Left ventricle myocardium inferior (tissue), 1 donor: ENCODE measurements around the gene RNASEH2B. TPM values are rescaled to one million over a fixed set of nuclear protein-coding genes. Genes with fewer than 3 reads are reported as not detected.

ENCODE experiments used
- DNase-seq: peaks from one replicate; pipeline ENCODE4 v3.0.0-alpha.2; 2020
- H3K27ac ChIP-seq: fragments of 200-600 bp; replicated peaks from 2 replicates; pipeline ENCODE4 v1.8.0; 2021
- H3K27me3 ChIP-seq: fragments of 200-600 bp; 2 replicates; pipeline ENCODE4 v1.8.0; 2021; ENCODE audit warnings: low read depth
- H3K36me3 ChIP-seq: fragments of 200-600 bp; 2 replicates; pipeline ENCODE4 v1.8.0; 2021
- H3K4me1 ChIP-seq: fragments of 200-600 bp; 2 replicates; pipeline ENCODE4 v1.8.0; 2021
- H3K4me3 ChIP-seq: fragments of 200-600 bp; 2 replicates; pipeline ENCODE4 v1.8.0; 2021; ENCODE audit warnings: mild to moderate bottlenecking, moderate library complexity
- H3K9me3 ChIP-seq: fragments of 200-600 bp; replicated peaks from 2 replicates; pipeline ENCODE4 v1.8.0; 2021
- CTCF ChIP-seq: fragments of 200-600 bp; IDR thresholded peaks from 2 replicates; pipeline ENCODE4 v1.8.0; 2021; ENCODE audit warnings: antibody characterized with exemption, mild to moderate bottlenecking, borderline replicate concordance
- intact Hi-C: fragments of 100-400 bp; cut with micrococcal nuclease; formaldehyde crosslinking; loops from one replicate; pipeline ENCODE4 v1.11.0; 2022
- total RNA-seq: library from RNA; stranded (reverse); fragmentation: NEBNext Ultra II Directional; extraction: Animal tissue kit (Norgen Biotek cat#: 25700); gene quantifications from one replicate; pipeline ENCODE4 v1.2.1, GENCODE V29; 2021
- donor health status: DM: no; HTN: yes; CAD: no; lungs with severe emphysema.

RNASEH2B gene
- total RNA-seq, 1 donor from 2014 or later: 42.7 TPM

GRCh38 chr13:50942630-50943311, 33.2 kb downstream of the RNASEH2B start:
- H3K27ac ChIP-seq: no peak overlapping the region
- peaks cover 48% of the 10 kb centered on the region for H3K36me3 ChIP-seq
- peaks cover 1% of the 10 kb centered on the region for H3K9me3 ChIP-seq
- no peaks in the 10 kb centered on the region for H3K27me3 ChIP-seq
- DNase-seq: no peak
- intact Hi-C loops: no loop called here
- TF ChIP-seq CTCF: no peak
- no peak overlapping the region for H3K4me3 ChIP-seq
- H3K4me1 ChIP-seq: no peaks in the 10 kb centered on the region

DNA sequence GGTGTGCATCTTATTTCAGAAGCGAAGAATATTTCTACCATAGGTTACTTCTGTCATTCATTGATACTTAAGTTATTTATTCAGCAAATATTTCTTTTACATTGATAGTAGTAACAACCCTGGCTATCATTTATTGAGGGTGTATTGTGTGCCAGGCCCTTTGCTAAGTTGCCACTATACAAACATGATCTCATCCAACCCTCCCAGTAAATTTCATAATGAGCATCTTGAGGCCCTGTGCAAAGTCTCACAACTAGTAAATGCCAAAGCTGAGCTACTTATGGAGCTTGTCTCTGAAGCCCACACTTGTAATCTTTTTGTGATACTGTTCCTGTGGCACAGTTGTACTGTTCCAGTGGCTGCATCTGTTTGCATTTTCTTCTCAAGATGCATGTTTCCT, 36.1 kb downstream of the RNASEH2B start:
- Histone ChIP-seq H3K9me3 (no peaks in the 10 kb centered on the region), H3K4me3 (no peak overlapping the region), H3K27ac (no peak overlapping the region), H3K36me3 (peaks cover 58% of the 10 kb centered on the region), H3K4me1 (peaks cover 13% of the 10 kb centered on the region), H3K27me3 (no peaks in the 10 kb centered on the region)
- TF ChIP-seq CTCF: no peak
- no peak for DNase-seq
- intact Hi-C loops: no loop called here

DNA sequence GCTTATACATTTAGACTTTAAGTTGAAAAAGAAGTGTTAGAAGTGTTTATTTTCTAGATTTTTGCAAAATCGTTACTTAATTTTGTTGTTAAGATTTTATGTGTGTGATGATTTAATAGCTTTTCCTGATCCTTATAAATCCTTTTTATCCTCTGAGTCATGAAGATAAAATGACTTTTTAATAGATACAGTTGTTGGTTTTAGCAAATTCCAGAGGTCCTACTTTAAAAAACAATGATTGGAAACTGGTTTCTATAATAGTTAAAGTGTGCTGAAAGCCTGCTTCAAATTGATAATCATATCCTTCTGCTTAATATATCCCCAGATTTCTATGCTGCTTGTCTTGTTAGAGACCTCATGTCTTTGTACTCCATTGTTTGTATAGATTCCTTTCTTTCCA, 39.0 kb downstream of the RNASEH2B start:
- Histone ChIP-seq H3K4me1 (peaks cover 13% of the 10 kb centered on the region), H3K27me3 (no peaks in the 10 kb centered on the region), H3K36me3 (peaks cover 51% of the 10 kb centered on the region), H3K9me3 (no peaks in the 10 kb centered on the region), H3K27ac (no peak overlapping the region), H3K4me3 (no peak overlapping the region)
- intact Hi-C loops: no loop called here
- no peak for DNase-seq
- no peak for TF ChIP-seq CTCF

DNA sequence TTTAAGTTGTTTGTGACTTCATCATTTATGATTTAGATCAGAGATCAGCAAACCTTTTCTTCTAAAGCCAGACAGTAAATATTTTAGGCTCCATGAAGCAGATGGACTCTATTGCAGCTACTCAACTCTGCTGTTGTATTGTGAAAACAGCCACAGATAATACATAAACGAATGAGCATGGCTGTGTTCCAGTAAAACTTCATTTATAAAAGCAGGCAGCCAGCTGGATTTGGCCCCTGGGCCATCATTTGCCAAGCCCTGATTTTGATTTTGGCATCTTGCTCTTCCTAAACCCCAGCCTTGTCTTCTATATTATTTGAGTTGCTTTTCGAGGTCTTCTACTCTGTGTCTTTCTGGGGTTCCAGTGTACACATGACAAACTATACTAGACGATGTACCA, 41.3 kb downstream of the RNASEH2B start:
- Histone ChIP-seq H3K36me3 (peaks cover 49% of the 10 kb centered on the region), H3K27me3 (no peaks in the 10 kb centered on the region), H3K27ac (no peak overlapping the region), H3K4me3 (no peak overlapping the region), H3K4me1 (peaks cover 13% of the 10 kb centered on the region), H3K9me3 (no peaks in the 10 kb centered on the region)
- intact Hi-C loops: no loop called here
- TF ChIP-seq CTCF: no peak
- DNase-seq: no peak

DNA sequence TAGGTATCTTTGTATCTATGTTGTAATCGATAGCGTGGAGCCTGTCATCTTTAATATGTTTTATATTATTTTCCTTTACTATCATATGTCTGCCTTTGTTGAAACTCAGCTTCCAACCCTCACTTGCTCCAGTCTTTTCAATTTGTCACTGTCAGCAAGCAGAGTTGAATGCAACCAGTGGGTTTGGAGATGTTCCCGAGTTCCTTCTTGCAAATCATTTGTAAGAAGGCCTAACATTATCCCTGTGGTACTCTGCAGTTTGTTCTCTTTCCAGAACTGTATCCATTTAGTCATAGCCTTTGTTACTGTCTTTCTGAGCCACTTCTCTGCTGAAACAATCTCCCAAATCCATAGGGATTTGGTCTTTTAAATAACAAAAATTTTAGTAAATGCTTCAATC, 41.8 kb downstream of the RNASEH2B start:
- Histone ChIP-seq H3K4me1 (peaks cover 13% of the 10 kb centered on the region), H3K9me3 (no peaks in the 10 kb centered on the region), H3K27me3 (no peaks in the 10 kb centered on the region), H3K36me3 (peaks cover 49% of the 10 kb centered on the region), H3K4me3 (no peak overlapping the region), H3K27ac (no peak overlapping the region)
- intact Hi-C loops: no loop called here
- DNase-seq: no peak
- no peak for TF ChIP-seq CTCF
